Measurements from ENCODE around the gene ALDH1L1. TPM values are rescaled to one million over a fixed set of nuclear protein-coding genes. Genes with fewer than 3 reads are reported as not detected.

Gene ALDH1L1
- total and polyA plus RNA-seq, 5 experiments from 2014 or later: not detected

GRCh38 chr3:126107957-126108675, 72.3 kb downstream of the ALDH1L1 start:
- ATAC-seq: no peak
- peak in 1 of 10 donors; percentile 7 for DNase-seq
- peaks cover 0 to 2% (median 0%) of the 10 kb centered on the region in 4 donors for H3K4me1 Mint-ChIP-seq
- no peak overlapping the region for H3K4me3 Mint-ChIP-seq
- H3K27ac Mint-ChIP-seq: peak overlapping the region in 1 of 10 donors; percentile 52
- no peaks in the 10 kb centered on the region for H3K9me3 Mint-ChIP-seq
- peaks cover 0 to 2% (median 0%) of the 10 kb centered on the region in 5 donors for H3K27me3 Mint-ChIP-seq
- POLR2A ChIA-PET: no interaction called here
- H3K36me3 Mint-ChIP-seq: no peaks in the 10 kb centered on the region

GRCh38 chr3:126107203-126107939, 73.0 kb downstream of the ALDH1L1 start:
- DNase-seq: peak in 1 of 10 donors; percentile 6
- H3K27ac Mint-ChIP-seq: no peak overlapping the region
- no peak overlapping the region for H3K4me3 Mint-ChIP-seq
- no peak for ATAC-seq
- peaks cover 0 to 2% (median 0%) of the 10 kb centered on the region in 5 donors for H3K27me3 Mint-ChIP-seq
- POLR2A ChIA-PET: no interaction called here
- no peaks in the 10 kb centered on the region for H3K36me3 Mint-ChIP-seq
- H3K4me1 Mint-ChIP-seq: peaks cover 0 to 2% (median 0%) of the 10 kb centered on the region in 4 donors
- no peaks in the 10 kb centered on the region for H3K9me3 Mint-ChIP-seq

- Mint-ChIP-seq H3K9me3 (no peaks in the 10 kb centered on the region), H3K36me3 (no peaks in the 10 kb centered on the region), H3K4me1 (peaks cover 0 to 2% (median 0%) of the 10 kb centered on the region in 4 donors), H3K4me3 (no peak overlapping the region), H3K27ac (no peak overlapping the region), H3K27me3 (peaks cover 0 to 2% (median 0%) of the 10 kb centered on the region in 5 donors)
- POLR2A ChIA-PET: no interaction called here
- DNase-seq: peak in 1 of 10 donors; percentile 6
- ATAC-seq: no peak
These were observed 73.8 kb downstream of the ALDH1L1 start for GRCh38 chr3:126106336-126107202.

- no peak overlapping the region for H3K4me3 Mint-ChIP-seq
- peaks cover 0 to 4% (median 0%) of the 10 kb centered on the region in 4 donors for H3K4me1 Mint-ChIP-seq
- no peak overlapping the region for H3K27ac Mint-ChIP-seq
- peaks cover 0 to 3% (median 0%) of the 10 kb centered on the region in 5 donors for H3K27me3 Mint-ChIP-seq
- no peak for ATAC-seq
- POLR2A ChIA-PET: no interaction called here
- no peaks in the 10 kb centered on the region for H3K9me3 Mint-ChIP-seq
- no peaks in the 10 kb centered on the region for H3K36me3 Mint-ChIP-seq
- peak in 1 of 10 donors; percentile 3 for DNase-seq
These were observed 74.6 kb downstream of the ALDH1L1 start for GRCh38 chr3:126105691-126106187.

GRCh38 chr3:126104742-126105605, 75.4 kb downstream of the ALDH1L1 start:
- no peaks in the 10 kb centered on the region for H3K36me3 Mint-ChIP-seq
- peak in 1 of 10 donors; percentile 4 for DNase-seq
- POLR2A ChIA-PET: no interaction called here
- H3K4me1 Mint-ChIP-seq: peaks cover 0 to 4% (median 0%) of the 10 kb centered on the region in 4 donors
- H3K27me3 Mint-ChIP-seq: peaks cover 0 to 3% (median 0%) of the 10 kb centered on the region in 5 donors
- H3K4me3 Mint-ChIP-seq: no peak overlapping the region
- no peak for ATAC-seq
- H3K27ac Mint-ChIP-seq: no peak overlapping the region
- no peaks in the 10 kb centered on the region for H3K9me3 Mint-ChIP-seq

- no peak overlapping the region for H3K4me3 Mint-ChIP-seq
- H3K36me3 Mint-ChIP-seq: no peaks in the 10 kb centered on the region
- H3K9me3 Mint-ChIP-seq: peaks cover 0 to 3% (median 0%) of the 10 kb centered on the region in 9 donors
- DNase-seq (no peak), ATAC-seq (no peak)
- POLR2A ChIA-PET: no interaction called here
- H3K4me1 Mint-ChIP-seq: peaks cover 0 to 4% (median 0%) of the 10 kb centered on the region in 4 donors
- H3K27me3 Mint-ChIP-seq: peaks cover 0 to 3% (median 0%) of the 10 kb centered on the region in 5 donors
- H3K27ac Mint-ChIP-seq: no peak overlapping the region
These were observed 76.3 kb downstream of the ALDH1L1 start for GRCh38 chr3:126104028-126104635.

GRCh38 chr3:126103121-126104027, 77.0 kb downstream of the ALDH1L1 start:
- no peak overlapping the region for H3K27ac Mint-ChIP-seq
- H3K4me3 Mint-ChIP-seq: no peak overlapping the region
- peaks cover 0 to 3% (median 0%) of the 10 kb centered on the region in 5 donors for H3K27me3 Mint-ChIP-seq
- H3K36me3 Mint-ChIP-seq: no peaks in the 10 kb centered on the region
- no peak for DNase-seq
- ATAC-seq: no peak
- H3K9me3 Mint-ChIP-seq: peaks cover 0 to 3% (median 0%) of the 10 kb centered on the region in 9 donors
- POLR2A ChIA-PET: no interaction called here
- H3K4me1 Mint-ChIP-seq: peaks cover 0 to 4% (median 0%) of the 10 kb centered on the region in 4 donors

- Mint-ChIP-seq H3K9me3 (peaks cover 0 to 8% (median 4%) of the 10 kb centered on the region in 9 donors), H3K27ac (peak overlapping the region in 1 of 10 donors; percentile 66), H3K27me3 (peaks cover 0 to 3% (median 0%) of the 10 kb centered on the region in 5 donors), H3K4me3 (no peak overlapping the region), H3K4me1 (peaks cover 0 to 4% (median 0%) of the 10 kb centered on the region in 4 donors), H3K36me3 (peaks cover 0 to 8% (median 3%) of the 10 kb centered on the region in 3 donors)
- DNase-seq: no peak
- no peak for ATAC-seq
- POLR2A ChIA-PET: no interaction called here
These were observed 77.8 kb downstream of the ALDH1L1 start for GRCh38 chr3:126102530-126102951.

GRCh38 chr3:126102011-126102410, 78.4 kb downstream of the ALDH1L1 start:
- no peak overlapping the region for H3K4me3 Mint-ChIP-seq
- peaks cover 0 to 11% (median 3%) of the 10 kb centered on the region in 3 donors for H3K36me3 Mint-ChIP-seq
- H3K27ac Mint-ChIP-seq: peak overlapping the region in 1 of 10 donors; percentile 66
- no peak for DNase-seq
- peaks cover 0 to 3% (median 0%) of the 10 kb centered on the region in 5 donors for H3K27me3 Mint-ChIP-seq
- POLR2A ChIA-PET: no interaction called here
- H3K4me1 Mint-ChIP-seq: peaks cover 0 to 4% (median 0%) of the 10 kb centered on the region in 4 donors
- peaks cover 0 to 13% (median 9%) of the 10 kb centered on the region in 9 donors for H3K9me3 Mint-ChIP-seq
- ATAC-seq: no peak

- Mint-ChIP-seq H3K27me3 (peaks cover 0 to 3% (median 0%) of the 10 kb centered on the region in 5 donors), H3K4me3 (no peak overlapping the region), H3K27ac (peak overlapping the region in 1 of 10 donors; percentile 66), H3K9me3 (peaks cover 0 to 18% (median 10%) of the 10 kb centered on the region in 9 donors), H3K36me3 (peaks cover 0 to 15% (median 4%) of the 10 kb centered on the region in 3 donors), H3K4me1 (peaks cover 0 to 4% (median 0%) of the 10 kb centered on the region in 4 donors)
- POLR2A ChIA-PET: no interaction called here
- ATAC-seq: no peak
- DNase-seq: no peak
These were observed 78.8 kb downstream of the ALDH1L1 start for GRCh38 chr3:126101521-126101982.

All from naive thymus-derived CD8-positive, alpha-beta T cell (primary cell).